Adipose tissue (tissue), 3 donors: ENCODE results near the gene SPEM2. TPM values are rescaled to one million over a fixed set of nuclear protein-coding genes. Genes with fewer than 3 reads are reported as not detected.

ENCODE experiments used
- H3K27ac ChIP-seq: one replicate; pipeline ENCODE4 v1.5.1; 2013; ENCODE audit warnings: low read depth, low read length
- WGBS, 3 donors: extraction: QIAGEN DNeasy Blood & Tissue Kit; methylation state at CpG; one replicate each; pipeline ENCODE4 v1.1.7; 2013; 5-methylcytosine and 5-hydroxymethylcytosine counted together
- polyA plus RNA-seq, 3 donors: library from polyadenylated mRNA; stranded (reverse); fragments of 200-250 nt; gene quantifications; one replicate each; pipeline ENCODE4 v1.2.3, GENCODE V29; 2013
- donor health status: healthy with polysubstance abuse.
- donor health status: Bipolar disorder and iron deficiency.
- donor health status: healthy.

The SPEM2 gene
- polyA plus RNA-seq, 3 donors, result not detected

- no peak overlapping the region for H3K27ac ChIP-seq
- WGBS, 3 donors, result 29 to 31% (median 30%) methylated on average over 17 to 31 of the region's 31 CpGs
Observed at GRCh38 chr17:7437369-7437863, 12.0 kb downstream of the SPEM2 start.

- H3K27ac ChIP-seq, result no peak overlapping the region
Observed at GRCh38 chr17:7437950-7438614, 12.7 kb downstream of the SPEM2 start.

GRCh38 chr17:7438656-7439460, 13.4 kb downstream of the SPEM2 start:
- 45 to 68% (median 46%) methylated on average over 11 of the region's 11 CpGs for WGBS, 3 donors
- no peak overlapping the region for H3K27ac ChIP-seq

More at GRCh38 chr17:7437950-7438614, 12.7 kb downstream of the SPEM2 start:
- WGBS, 3 donors, result 10 to 50% (median 13%) methylated on average over 47 to 48 of the region's 48 CpGs

- no peak within 1 kb of the TSS for H3K27ac ChIP-seq
- 1 to 5% (median 3%) methylated on average over 38 to 50 of the region's 50 CpGs for WGBS, 3 donors
Observed at GRCh38 chr17:7439462-7440112, 14.2 kb downstream of the SPEM2 start, which contains the start of gene FGF11. FGF11 (plus strand) TSS chr17:7439512; CDS start chr17:7439621, 109 bp downstream.

- H3K27ac ChIP-seq, result no peak overlapping the region
- 1 to 3% (median 2%) methylated on average over 41 to 46 of the region's 46 CpGs for WGBS, 3 donors
Observed at GRCh38 chr17:7440113-7440833, 14.9 kb downstream of the SPEM2 start.

- no peak overlapping the region for H3K27ac ChIP-seq
- WGBS, 3 donors, result 6 to 12% (median 11%) methylated on average over 11 to 12 of the region's 12 CpGs
Observed at GRCh38 chr17:7440834-7441195, 15.4 kb downstream of the SPEM2 start.

GRCh38 chr17:7441266-7441665, 15.8 kb downstream of the SPEM2 start:
- H3K27ac ChIP-seq, result no peak overlapping the region
- WGBS, 3 donors, result 56 to 78% (median 59%) methylated on average over 7 of the region's 7 CpGs

GRCh38 chr17:7442142-7442541, 16.7 kb downstream of the SPEM2 start:
- no peak overlapping the region for H3K27ac ChIP-seq
- 89 to 100% (median 98%) methylated on average over 2 of the region's 2 CpGs for WGBS, 3 donors

GRCh38 chr17:7443499-7444485, 18.4 kb downstream of the SPEM2 start:
- no peak overlapping the region for H3K27ac ChIP-seq
- WGBS, 3 donors, result 79 to 83% (median 80%) methylated on average over 7 of the region's 7 CpGs

GRCh38 chr17:7444682-7445618, 19.5 kb downstream of the SPEM2 start, which contains the start of gene CHRNB1:
CHRNB1 (plus strand) TSS chr17:7445061; CDS start chr17:7445128, 67 bp downstream.
- H3K27ac ChIP-seq, result no peak within 1 kb of the TSS
- 4 to 7% (median 6%) methylated on average over 50 to 51 of the region's 51 CpGs for WGBS, 3 donors

GRCh38 chr17:7445619-7445968, 20.2 kb downstream of the SPEM2 start:
- WGBS, 3 donors, result 1 to 9% (median 2%) methylated on average over 16 of the region's 16 CpGs

GRCh38 chr17:7448461-7448860, 23.0 kb downstream of the SPEM2 start:
- WGBS, 3 donors, result 85 to 96% (median 90%) methylated on average over 6 to 7 of the region's 7 CpGs
- H3K27ac ChIP-seq, result no peak overlapping the region

More at GRCh38 chr17:7445619-7445968, 20.2 kb downstream of the SPEM2 start:
- H3K27ac ChIP-seq, result no peak overlapping the region

- 67 to 75% (median 75%) methylated on average over 3 of the region's 3 CpGs for WGBS, 3 donors
- H3K27ac ChIP-seq, result no peak overlapping the region
Observed at GRCh38 chr17:7459961-7460545, 34.6 kb downstream of the SPEM2 start.

GRCh38 chr17:7460850-7461660, 35.6 kb downstream of the SPEM2 start:
- H3K27ac ChIP-seq, result no peak overlapping the region
- 94 to 98% (median 96%) methylated on average over 7 of the region's 7 CpGs for WGBS, 3 donors
